Activated B cell treated with CpG ODN at 0.5 μM for 24 hours (primary cell): ENCODE results near the gene BCL11B. TPM values are rescaled to one million over a fixed set of nuclear protein-coding genes. Genes with fewer than 3 reads are reported as not detected.

Experiments used
- ATAC-seq: fragments of 200-7000 bp; cut with Tn5 transposase; one replicate; pipeline ENCODE4 v1.10.0; 2021; ENCODE audit warnings: low read depth, mild to moderate bottlenecking, moderate library complexity
- CTCF ChIA-PET: fragments of 350-600 bp; sonication (Branson Sonifier 250); formaldehyde crosslinking; loops from one replicate; lab custom pipeline; 2021; ENCODE audit warnings: antibody characterized with exemption; lab: Charles Lee
- POLR2A ChIA-PET: fragments of 350-600 bp; sonication (Branson Sonifier 250); formaldehyde crosslinking; loops from one replicate; lab custom pipeline; 2021; ENCODE audit warnings: antibody characterized with exemption; lab: Charles Lee
- DNase-seq: peaks from one replicate; pipeline ENCODE4 v3.0.0; 2022
- H3K27ac Mint-ChIP-seq: one replicate; pipeline ENCODE4 v1.8.0; 2020; ENCODE audit warnings: mixed read lengths
- H3K27me3 Mint-ChIP-seq: one replicate; pipeline ENCODE4 v1.8.0; 2021; ENCODE audit warnings: mixed read lengths
- H3K36me3 Mint-ChIP-seq: one replicate; pipeline ENCODE4 v1.8.0; 2021; ENCODE audit warnings: low read depth, mixed read lengths
- H3K4me1 Mint-ChIP-seq: one replicate; pipeline ENCODE4 v1.8.0; 2021; ENCODE audit warnings: mixed read lengths
- H3K4me3 Mint-ChIP-seq: one replicate; pipeline ENCODE4 v1.8.0; 2020; ENCODE audit warnings: mild to moderate bottlenecking, mixed read lengths
- H3K9me3 Mint-ChIP-seq: one replicate; pipeline ENCODE4 v1.8.0; 2020; ENCODE audit warnings: mixed read lengths
- intact Hi-C: fragments of 100-400 bp; cut with micrococcal nuclease; formaldehyde crosslinking; loops from one replicate; pipeline ENCODE4 v1.15.1; 2024
- total RNA-seq: library from RNA; stranded (reverse); gene quantifications from 2 replicates; pipeline ENCODE4 v1.2.3, GENCODE V29; 2022
- TF ChIP-seq, protein P1 (sequence below): fragments of 200-600 bp; IDR thresholded peaks from one replicate; pipeline ENCODE4 v1.8.0; 2022; ENCODE audit warnings: antibody characterized with exemption, mild to moderate bottlenecking

BCL11B gene
- total RNA-seq, 1 donor from 2014 or later: 0.13 TPM

DNA sequence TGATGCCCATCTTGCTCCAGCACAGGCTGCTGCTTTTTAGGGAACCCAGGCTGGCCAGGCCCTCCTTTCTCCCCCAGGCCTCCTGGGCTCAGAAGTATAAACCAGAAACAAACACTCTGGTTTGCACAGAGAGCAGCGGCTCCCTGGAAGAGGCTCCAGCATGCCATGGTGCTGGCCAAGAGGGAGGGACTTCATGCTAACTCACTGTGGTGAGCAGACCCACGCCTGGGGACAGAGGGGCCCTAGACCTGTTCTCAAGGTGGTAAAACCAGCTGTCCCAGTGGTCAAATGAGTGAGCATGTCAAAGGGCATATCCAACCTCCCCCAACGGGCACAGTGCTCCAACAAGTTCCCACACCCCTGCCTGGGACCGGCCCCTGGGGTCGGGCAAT lies 15.5 kb downstream of the BCL11B start:
- no peaks in the 10 kb centered on the region for H3K4me1 Mint-ChIP-seq
- peaks cover 31% of the 10 kb centered on the region for H3K27me3 Mint-ChIP-seq
- intact Hi-C loops: no loop called here
- TF ChIP-seq, protein P1, sequence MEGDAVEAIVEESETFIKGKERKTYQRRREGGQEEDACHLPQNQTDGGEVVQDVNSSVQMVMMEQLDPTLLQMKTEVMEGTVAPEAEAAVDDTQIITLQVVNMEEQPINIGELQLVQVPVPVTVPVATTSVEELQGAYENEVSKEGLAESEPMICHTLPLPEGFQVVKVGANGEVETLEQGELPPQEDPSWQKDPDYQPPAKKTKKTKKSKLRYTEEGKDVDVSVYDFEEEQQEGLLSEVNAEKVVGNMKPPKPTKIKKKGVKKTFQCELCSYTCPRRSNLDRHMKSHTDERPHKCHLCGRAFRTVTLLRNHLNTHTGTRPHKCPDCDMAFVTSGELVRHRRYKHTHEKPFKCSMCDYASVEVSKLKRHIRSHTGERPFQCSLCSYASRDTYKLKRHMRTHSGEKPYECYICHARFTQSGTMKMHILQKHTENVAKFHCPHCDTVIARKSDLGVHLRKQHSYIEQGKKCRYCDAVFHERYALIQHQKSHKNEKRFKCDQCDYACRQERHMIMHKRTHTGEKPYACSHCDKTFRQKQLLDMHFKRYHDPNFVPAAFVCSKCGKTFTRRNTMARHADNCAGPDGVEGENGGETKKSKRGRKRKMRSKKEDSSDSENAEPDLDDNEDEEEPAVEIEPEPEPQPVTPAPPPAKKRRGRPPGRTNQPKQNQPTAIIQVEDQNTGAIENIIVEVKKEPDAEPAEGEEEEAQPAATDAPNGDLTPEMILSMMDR: no peak
- ChIA-PET CTCF (no interaction called here), POLR2A (no interaction called here)
- H3K4me3 Mint-ChIP-seq: no peak overlapping the region
- ATAC-seq: no peak
- H3K9me3 Mint-ChIP-seq: no peaks in the 10 kb centered on the region
- H3K36me3 Mint-ChIP-seq: no peaks in the 10 kb centered on the region
- no peak overlapping the region for H3K27ac Mint-ChIP-seq
- DNase-seq: no peak

- H3K4me3 Mint-ChIP-seq: no peak overlapping the region
- H3K9me3 Mint-ChIP-seq: no peaks in the 10 kb centered on the region
- H3K27ac Mint-ChIP-seq: no peak overlapping the region
- no peaks in the 10 kb centered on the region for H3K4me1 Mint-ChIP-seq
- intact Hi-C loops: no loop called here
- peaks cover 31% of the 10 kb centered on the region for H3K27me3 Mint-ChIP-seq
- DNase-seq (no peak), ATAC-seq (no peak)
- CTCF ChIA-PET: no interaction called here
- POLR2A ChIA-PET: no interaction called here
- H3K36me3 Mint-ChIP-seq: no peaks in the 10 kb centered on the region
- TF ChIP-seq, protein P1: no peak
Measured at GRCh38 chr14:99255621-99256482, 16.1 kb downstream of the BCL11B start.

- no peak for ATAC-seq
- no peak for DNase-seq
- TF ChIP-seq, protein P1: no peak
- H3K4me1 Mint-ChIP-seq: no peaks in the 10 kb centered on the region
- CTCF ChIA-PET: interaction anchor here (1.8 kb wide), 1 partner anchor 12 kb away, joined by 4 read pairs; no protein-coding TSS in a partner anchor
- POLR2A ChIA-PET: no interaction called here
- intact Hi-C loops: no loop called here
- no peak overlapping the region for H3K4me3 Mint-ChIP-seq
- H3K27me3 Mint-ChIP-seq: peaks cover 26% of the 10 kb centered on the region
- no peaks in the 10 kb centered on the region for H3K36me3 Mint-ChIP-seq
- H3K9me3 Mint-ChIP-seq: no peaks in the 10 kb centered on the region
- no peak overlapping the region for H3K27ac Mint-ChIP-seq
Measured at GRCh38 chr14:99254328-99255009, 17.5 kb downstream of the BCL11B start.

- Mint-ChIP-seq H3K4me3 (no peak overlapping the region), H3K27me3 (peaks cover 22% of the 10 kb centered on the region), H3K36me3 (no peaks in the 10 kb centered on the region), H3K27ac (no peak overlapping the region), H3K4me1 (no peaks in the 10 kb centered on the region), H3K9me3 (no peaks in the 10 kb centered on the region)
- intact Hi-C loops: no loop called here
- no peak for ATAC-seq
- ChIA-PET CTCF (interaction anchor here (1.8 kb wide), 1 partner anchor 13 kb away, joined by 4 read pairs; no protein-coding TSS in a partner anchor), POLR2A (no interaction called here)
- DNase-seq: no peak
- TF ChIP-seq, protein P1: no peak
Measured at GRCh38 chr14:99253890-99254289, 18.1 kb downstream of the BCL11B start.
